ENCODE data around the gene ZNF296.

The ZNF296 gene

DNA sequence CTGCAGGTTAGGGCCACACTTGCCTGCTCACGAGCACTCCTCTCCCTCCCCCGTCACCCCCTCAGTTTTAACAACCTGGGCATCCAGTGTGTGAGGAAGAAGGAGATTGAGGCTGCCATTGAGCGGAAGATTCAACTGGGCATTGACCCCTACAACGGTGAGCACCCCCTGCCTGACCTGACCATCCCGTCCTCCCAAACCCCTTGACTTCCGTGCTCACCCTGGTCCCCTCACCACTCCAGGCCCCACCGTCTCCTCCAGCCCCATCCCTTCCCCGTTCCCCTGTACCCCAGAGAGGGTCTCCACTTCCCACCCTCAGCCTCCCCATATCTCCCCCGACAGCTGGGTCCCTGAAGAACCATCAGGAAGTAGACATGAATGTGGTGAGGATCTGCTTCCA, 51.0 kb downstream of the ZNF296 start:
- WGBS (ENCODE audit: insufficient coverage, insufficient read length) = no CpG with 5 or more reads among the region's 9 CpGs
- no peaks in the 10 kb centered on the region for H3K9me3 ChIP-seq (ENCODE audit: control insufficient read depth, insufficient read depth, low read length)
- no peaks in the 10 kb centered on the region for H3K4me1 ChIP-seq (ENCODE audit: control insufficient read depth, insufficient read depth, low read length)
- no peak overlapping the region for H3K27ac ChIP-seq (ENCODE audit: low read length)
- no peak overlapping the region for H3K4me3 ChIP-seq (ENCODE audit: low read length)
- no peak for DNase-seq (ENCODE audit: low read depth, low spot score)
- no peaks in the 10 kb centered on the region for H3K27me3 ChIP-seq (ENCODE audit: control insufficient read depth, insufficient read depth, low read length)
- no peaks in the 10 kb centered on the region; the same call in 1 of the 2 replicates for H3K36me3 ChIP-seq (ENCODE audit: control insufficient read depth, insufficient read depth, low read length)

DNA sequence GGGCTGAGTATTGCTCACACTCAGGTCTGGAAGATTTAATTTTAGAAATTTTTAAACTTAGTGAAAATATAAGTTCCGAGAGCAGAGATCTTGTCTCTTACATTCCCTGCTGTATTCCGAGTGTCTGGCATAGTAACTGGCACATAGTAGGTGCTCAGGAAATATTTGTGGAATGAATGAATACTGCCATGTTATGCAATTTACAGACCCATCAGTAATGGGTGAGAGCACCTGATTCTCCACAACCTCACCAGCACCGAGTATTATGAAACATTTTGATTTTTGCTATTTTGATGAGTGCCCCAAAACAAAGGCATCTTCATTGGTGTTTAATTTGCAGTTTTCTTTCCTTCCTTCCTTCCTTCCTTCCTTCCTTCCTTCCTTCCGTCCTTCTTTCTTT, 53.2 kb downstream of the ZNF296 start:
- no peaks in the 10 kb centered on the region; the same call in 1 of the 2 replicates for H3K36me3 ChIP-seq (ENCODE audit: control insufficient read depth, insufficient read depth, low read length)
- H3K4me1 ChIP-seq (ENCODE audit: control insufficient read depth, insufficient read depth, low read length) = no peaks in the 10 kb centered on the region
- no peaks in the 10 kb centered on the region for H3K9me3 ChIP-seq (ENCODE audit: control insufficient read depth, insufficient read depth, low read length)
- H3K27ac ChIP-seq (ENCODE audit: low read length) = no peak overlapping the region
- H3K4me3 ChIP-seq (ENCODE audit: low read length) = no peak overlapping the region
- no peak for DNase-seq (ENCODE audit: low read depth, low spot score)
- H3K27me3 ChIP-seq (ENCODE audit: control insufficient read depth, insufficient read depth, low read length) = no peaks in the 10 kb centered on the region
- no CpG with 5 or more reads among the region's 4 CpGs for WGBS (ENCODE audit: insufficient coverage, insufficient read length)

DNA sequence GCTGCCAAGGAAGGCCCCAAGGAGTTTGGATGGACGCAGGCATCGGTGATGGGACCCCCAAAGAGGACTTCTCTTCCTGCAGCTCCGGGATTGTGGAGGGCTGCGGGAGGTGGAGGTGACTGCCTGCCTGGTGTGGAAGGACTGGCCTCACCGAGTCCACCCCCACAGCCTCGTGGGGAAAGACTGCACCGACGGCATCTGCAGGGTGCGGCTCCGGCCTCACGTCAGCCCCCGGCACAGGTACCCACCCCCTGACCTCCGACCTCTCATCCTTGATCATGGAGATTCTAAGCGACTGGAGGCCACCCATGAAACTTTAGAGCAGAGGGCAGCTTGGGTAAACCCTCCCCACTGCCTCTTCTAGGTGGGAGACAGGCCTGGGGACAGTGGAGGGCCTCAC, 54.3 kb downstream of the ZNF296 start:
- Histone ChIP-seq H3K4me3 (ENCODE audit: low read length) (no peak overlapping the region), H3K27ac (ENCODE audit: low read length) (no peak overlapping the region), H3K27me3 (ENCODE audit: control insufficient read depth, insufficient read depth, low read length) (no peaks in the 10 kb centered on the region), H3K4me1 (ENCODE audit: control insufficient read depth, insufficient read depth, low read length) (no peaks in the 10 kb centered on the region), H3K36me3 (ENCODE audit: control insufficient read depth, insufficient read depth, low read length) (no peaks in the 10 kb centered on the region; the same call in 1 of the 2 replicates), H3K9me3 (ENCODE audit: control insufficient read depth, insufficient read depth, low read length) (no peaks in the 10 kb centered on the region)
- no CpG with 5 or more reads among the region's 14 CpGs for WGBS (ENCODE audit: insufficient coverage, insufficient read length)
- DNase-seq (ENCODE audit: low read depth, low spot score) = no peak

Data from iPS DF 6.9 (cell line).